Activated CD8-positive, alpha-beta memory T cell treated with anti-CD3 and anti-CD28 coated beads for 24 hours (primary cell): Measurements from ENCODE around the gene ABI2.
"Not testable (repeated sequence)": the region's sequence is repeated elsewhere in the genome, so short reads cannot be mapped to it uniquely, and the experiment has no call there.

Source experiments
- DNase-seq: peaks from one replicate; pipeline ENCODE4 v3.0.0-alpha.2; 2020

ABI2 gene

GRCh38 chr2:203360833-203361430, 32.7 kb downstream of the ABI2 start:
- no peak for DNase-seq

DNA sequence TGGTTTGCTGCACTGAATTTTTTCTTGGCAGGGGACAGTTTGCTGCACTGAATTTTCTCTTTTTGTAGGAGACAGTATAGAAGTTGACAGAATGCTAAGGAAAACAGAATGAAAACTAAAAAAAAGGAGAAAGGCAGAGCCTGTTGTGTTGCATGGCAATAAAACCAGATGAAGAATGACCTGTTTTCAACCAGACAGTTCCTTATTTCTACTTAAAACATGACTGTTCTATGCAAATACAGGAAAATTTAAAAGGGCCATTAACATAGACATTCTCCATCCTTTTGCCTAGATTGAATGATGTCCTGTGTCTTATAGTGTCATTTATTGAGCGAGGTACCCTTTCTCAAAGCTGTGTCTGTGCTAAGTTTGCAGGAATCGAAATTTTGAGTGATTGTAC, 33.3 kb downstream of the ABI2 start:
- no peak for DNase-seq

DNA sequence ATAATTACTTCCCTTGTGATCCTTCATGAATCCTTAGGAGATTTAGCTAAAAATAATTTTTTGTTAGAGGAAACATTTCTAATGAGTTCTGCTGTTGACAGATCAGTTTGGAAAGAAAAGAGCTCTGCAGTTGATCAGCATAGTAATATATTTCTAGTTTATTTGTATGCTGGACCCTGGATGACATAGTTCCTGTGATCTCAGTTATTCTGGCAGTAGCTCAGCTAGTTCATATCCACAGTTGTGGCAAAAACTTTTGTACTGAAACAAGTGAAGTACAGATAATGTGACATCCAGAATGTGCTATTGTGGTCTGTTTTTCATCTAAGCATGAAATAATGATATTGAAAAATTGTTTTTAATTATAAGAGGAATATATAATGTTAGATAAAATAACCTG, 33.7 kb downstream of the ABI2 start:
- no peak for DNase-seq

DNA sequence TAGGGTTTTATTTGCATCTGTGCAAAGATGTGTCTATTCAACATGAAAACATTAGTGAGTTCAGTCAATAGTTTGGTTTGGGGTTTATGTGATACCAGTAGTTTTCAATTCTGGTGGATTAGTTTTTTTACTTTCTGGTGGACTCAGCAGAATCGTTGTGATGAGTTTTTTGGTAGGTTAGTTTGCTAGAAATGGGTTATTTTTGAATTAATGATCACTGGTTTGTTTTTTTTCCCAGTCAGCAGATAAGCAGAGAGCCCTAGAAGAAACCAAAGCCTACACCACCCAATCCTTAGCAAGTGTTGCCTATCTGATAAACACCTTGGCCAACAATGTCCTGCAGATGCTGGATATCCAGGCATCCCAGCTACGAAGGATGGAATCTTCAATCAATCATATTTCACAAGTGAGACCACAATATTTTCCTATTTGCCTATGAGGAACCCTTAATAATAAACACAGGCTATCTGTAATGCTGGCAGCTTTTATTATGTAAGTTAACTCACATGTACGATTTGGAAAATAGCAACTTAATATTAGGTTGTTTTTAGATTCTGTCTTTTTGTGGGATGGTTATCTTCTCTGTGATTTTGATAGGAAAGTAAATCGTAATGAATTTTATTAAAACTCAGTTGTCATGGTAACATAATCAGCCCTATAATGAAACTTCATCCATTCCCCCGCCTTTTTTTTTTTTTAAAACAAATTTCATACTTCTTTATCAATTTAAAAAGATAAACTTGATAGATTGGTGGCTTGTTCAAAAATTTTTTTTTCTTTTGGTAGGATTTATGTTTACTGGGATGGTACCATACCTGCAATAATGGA, 38.7 kb downstream of the ABI2 start:
- no peak for DNase-seq

DNA sequence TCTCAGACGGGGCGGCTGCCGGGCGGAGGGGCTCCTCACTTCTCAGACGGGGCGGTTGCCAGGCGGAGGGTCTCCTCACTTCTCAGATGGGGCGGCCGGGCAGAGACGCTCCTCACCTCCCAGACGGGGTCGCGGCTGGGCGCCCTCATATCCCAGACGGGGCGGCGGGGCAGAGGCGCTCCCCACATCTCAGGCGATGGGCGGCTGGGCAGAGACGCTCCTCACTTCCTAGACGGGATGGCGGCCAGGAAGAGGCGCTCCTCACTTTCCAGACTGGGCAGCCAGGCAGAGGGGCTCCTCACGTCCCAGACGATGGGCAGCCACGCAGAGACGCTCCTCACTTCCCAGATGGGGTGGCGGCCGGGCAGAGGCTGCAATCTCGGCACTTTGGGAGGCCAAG, 44.5 kb downstream of the ABI2 start:
- DNase-seq = not testable (repeated sequence)

DNA sequence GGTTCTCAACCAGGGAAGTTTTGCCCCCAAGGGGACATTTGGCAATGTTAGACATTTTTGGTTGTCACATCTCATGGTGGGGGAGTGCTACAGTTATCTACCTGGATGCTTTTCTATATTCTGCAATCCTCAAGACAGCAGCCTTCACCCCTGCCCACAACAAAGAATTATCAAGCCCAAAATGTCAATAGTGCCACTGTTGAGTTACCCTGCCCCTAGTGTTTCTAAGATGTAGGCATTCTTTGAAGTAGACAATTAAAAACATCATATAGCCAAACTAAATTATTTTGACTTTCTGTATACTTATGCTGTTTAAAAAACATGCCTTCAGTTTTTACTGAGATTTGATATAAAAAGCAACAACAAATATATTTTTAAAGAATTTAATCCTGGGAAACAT, 48.0 kb downstream of the ABI2 start:
- DNase-seq = no peak

GRCh38 chr2:203379156-203379555, 51.0 kb downstream of the ABI2 start:
- no peak for DNase-seq

GRCh38 chr2:203383038-203383437, 54.8 kb downstream of the ABI2 start:
- no peak for DNase-seq

DNA sequence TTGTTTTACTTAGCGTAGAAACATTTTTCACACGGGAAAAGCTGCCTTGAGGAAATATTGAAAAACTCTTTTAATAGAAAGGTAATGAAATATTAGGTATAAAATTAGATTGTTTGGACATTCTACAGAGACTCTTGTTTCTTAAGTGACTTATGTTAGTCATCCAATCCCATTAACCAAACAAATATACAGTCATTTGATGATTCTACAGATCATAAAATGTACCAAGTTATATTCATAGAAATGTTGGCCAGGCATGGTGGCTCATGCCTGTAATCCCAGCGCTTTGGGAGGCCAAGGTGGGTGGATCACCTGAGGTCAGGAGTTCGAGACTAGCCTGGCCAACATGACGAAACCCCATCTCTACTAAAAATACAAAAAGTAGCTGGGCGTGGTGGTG, 60.0 kb downstream of the ABI2 start:
- not testable (repeated sequence) for DNase-seq

DNA sequence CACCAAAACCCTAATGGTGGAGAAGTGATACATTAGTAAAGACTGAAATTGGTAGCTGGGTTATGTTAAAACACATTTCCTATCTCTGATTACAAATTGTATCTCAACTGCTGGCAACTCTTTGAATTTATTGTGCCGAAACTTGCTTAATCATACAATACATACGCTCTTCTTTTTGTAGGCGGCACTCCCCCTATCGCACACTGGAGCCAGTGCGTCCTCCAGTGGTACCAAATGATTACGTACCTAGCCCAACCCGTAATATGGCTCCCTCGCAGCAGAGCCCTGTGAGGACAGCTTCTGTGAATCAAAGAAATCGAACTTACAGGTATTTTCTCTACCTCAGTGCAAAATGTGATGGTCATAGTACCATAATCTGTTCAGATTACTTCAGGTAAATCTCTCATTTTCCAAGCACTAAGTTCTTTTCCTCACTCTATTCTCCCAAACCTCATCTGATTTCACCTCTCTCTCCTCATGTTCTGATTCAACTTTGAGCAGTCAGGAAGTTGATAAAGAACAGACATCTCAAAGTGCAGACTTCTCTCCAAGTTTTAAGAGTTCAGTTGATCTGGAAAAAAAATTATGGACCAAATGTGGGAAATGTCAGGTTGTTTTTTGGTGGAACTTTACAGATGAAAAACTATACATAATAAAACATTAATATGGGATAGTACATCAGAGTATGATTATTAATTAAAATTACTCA, 66.5 kb downstream of the ABI2 start:
- no peak for DNase-seq

GRCh38 chr2:203395858-203396257, 67.7 kb downstream of the ABI2 start:
- DNase-seq = no peak

DNA sequence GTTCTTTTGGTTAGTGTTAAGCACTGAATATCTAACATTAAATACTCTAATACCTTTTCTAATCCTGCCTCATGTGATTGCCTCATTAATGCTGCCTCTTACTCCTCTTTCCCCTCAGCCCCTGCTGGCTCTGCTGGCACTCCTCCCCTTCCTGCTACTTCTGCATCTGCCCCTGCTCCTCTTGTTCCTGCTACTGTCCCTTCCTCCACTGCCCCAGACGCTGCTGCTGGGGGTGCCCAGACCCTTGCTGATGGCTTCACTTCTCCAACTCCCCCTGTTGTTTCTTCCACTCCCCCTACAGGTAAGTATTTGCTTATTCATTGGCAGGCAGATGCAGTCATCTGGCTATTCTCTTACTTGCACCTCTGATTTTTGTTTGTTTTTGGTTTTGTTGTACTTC, 68.5 kb downstream of the ABI2 start:
- DNase-seq = no peak

DNA sequence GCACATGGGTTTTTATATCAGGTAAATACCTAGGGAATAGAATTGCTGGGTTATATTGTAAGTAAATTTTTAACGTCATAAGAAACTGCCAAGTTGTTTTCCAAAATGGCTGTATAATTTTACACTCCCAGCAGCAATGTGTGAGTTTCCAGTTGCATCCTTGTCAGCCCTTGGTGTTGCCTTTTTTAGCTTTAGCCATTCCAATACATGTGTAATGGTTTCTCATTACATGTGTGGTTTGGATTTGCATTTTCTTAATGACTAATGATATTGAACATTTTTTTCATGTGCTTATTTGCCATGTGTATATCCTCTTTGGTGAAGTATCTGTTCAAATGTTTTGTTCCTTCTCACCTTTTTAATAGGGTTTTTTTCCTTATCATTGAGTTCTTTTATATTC, 70.8 kb downstream of the ABI2 start:
- no peak for DNase-seq

DNA sequence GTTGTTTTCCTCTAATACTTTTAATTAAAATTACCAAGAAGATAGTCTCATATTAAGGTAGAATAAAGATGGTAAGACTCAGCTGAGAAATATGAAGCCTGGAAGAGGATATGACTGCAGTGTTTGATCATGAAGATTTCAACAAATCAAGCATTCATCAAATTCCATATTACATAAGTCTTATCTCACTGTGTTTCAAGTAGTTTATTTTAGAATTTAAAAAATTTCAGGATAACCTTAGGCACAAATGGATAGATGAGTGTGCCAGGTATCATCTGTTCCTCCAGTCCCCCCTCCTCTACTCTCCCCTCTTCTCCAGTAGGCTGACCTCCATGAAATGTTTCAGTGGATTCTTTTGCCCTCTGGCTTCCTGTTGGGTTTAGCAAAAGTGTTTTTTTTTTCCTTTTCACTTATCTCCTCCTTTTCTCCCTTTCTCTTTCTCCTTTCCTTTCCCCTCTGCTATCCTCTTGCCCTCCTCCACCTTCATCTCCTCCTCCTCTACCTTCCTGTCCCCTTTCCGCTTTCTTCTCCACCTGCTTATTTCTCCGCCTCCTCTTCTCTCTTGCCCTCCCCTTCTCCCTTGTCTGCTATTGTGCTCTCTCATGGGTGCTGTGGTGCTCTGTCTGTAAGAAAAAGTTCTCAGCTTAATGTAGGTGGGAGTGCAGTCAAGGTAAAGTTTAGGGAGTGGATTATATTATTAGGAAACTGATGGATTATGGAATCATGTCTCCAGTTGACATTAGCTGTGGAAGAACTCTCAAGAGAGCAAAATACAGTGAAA, 72.8 kb downstream of the ABI2 start:
- no peak for DNase-seq

- no peak for DNase-seq
These were observed 76.8 kb downstream of the ABI2 start for GRCh38 chr2:203404996-203405395.

DNA sequence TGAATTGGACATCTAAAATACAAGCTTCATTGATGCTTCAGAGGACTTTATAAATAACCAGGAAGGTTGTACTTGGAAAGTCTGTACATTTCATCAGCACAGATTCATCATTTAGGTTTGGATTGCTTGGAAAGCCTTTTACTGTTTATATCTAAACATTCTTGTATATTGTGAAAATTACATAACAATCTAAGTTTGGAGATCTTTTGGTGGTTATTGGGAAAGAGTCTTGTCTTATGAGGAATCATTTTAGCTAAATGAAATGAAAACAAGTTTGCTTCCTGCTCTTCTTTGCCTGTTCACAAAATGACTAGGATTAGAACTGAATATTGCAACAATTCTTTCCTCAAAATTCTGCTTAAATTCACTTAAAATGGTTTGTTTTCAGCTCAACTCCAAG, 79.3 kb downstream of the ABI2 start:
- DNase-seq = no peak

DNA sequence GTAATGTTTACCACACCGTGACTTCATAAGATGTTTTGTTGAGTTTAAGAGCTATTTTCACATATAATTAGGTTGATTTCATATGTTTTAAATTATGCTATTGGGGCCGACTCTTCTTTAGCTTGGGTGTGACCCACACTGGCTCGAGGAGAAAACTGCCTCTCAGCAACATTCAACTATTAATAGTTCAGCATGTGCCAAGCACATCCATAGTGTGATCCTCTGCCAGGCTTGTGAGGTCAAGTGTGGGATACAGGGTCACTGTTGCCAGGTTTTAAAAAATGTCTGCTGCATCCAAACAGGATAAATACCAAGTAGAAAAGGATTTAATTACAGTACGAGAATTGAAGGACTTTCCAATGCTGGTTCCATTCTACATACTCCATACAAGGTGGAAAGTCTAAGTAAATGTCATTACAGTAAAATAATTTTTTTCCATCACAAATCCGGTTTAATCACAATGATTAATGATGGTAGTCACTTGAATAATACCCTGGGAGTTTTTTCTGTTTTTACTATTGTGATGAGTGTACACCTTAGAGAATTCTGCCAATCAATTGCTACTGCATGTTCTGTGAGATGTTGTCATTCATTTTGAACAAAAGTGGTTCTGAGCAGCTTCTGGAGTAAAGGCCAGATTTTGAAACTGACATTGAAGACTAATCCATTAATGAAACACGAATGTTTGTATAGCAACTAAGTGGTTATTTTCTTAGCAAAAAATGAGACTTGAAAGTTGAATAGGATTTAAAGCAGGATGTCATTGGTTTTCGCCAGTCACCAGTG, 84.5 kb downstream of the ABI2 start:
- no peak for DNase-seq

DNA sequence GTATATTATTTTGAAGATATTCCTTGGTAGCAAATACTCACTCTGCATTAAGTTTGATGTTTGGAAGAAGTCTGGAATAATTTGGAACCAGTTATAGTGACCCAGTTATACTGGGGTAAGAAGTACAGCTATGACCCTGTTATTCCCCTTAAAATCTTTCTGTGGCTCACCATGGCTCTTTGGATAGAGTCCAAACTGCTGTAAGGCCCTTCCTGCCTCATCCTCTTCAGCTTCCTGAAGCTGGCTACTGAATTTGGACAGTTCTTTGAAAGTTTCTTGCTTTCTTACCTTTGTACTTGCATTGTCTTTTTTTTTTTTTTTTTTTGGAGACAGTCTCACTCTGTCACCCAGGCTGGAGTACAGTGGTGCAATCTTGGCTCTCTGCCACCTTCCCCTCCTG, 85.6 kb downstream of the ABI2 start:
- no peak for DNase-seq

- no peak for DNase-seq
These were observed 90.1 kb downstream of the ABI2 start for GRCh38 chr2:203418271-203418670.

DNA sequence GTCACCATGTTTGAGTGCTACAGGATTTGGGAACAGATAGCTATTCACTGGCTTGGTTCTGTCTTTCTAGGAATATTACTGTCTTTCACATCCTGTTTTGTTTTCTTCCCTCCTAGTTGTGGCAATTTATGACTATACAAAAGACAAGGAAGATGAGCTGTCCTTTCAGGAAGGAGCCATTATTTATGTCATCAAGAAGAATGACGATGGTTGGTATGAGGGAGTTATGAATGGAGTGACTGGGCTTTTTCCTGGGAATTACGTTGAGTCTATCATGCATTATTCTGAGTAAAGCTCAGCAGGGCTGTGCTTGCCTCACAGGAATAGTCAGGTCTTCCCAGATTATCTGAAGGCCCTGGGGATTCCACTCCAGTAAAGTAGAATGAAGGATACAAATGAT, 98.9 kb downstream of the ABI2 start:
- no peak for DNase-seq

- not testable (repeated sequence) for DNase-seq
These were observed 101.4 kb downstream of the ABI2 start for GRCh38 chr2:203429643-203430042.

GRCh38 chr2:203431391-203432185, 103.4 kb downstream of the ABI2 start:
- DNase-seq = no peak
